HG02884 (cell line): Measurements from ENCODE around the gene CRACDL.

ENCODE experiments used
- ATAC-seq: cut with Tn5 transposase; IDR thresholded peaks from one replicate; pipeline ENCODE4 v1.9.1; 2021; ENCODE audit warnings: mild to moderate bottlenecking, moderate library complexity; ENCODE audit not compliant: unreplicated experiment

Gene CRACDL

GRCh38 chr2:98935777-98936352 lies at the start of gene CRACDL:
Gene CRACDL, minus strand, starts transcription at chr2:98936225. Its CDS starts 89,425 bp downstream, at chr2:98846800.
- no peak for ATAC-seq

- no peak for ATAC-seq
These were observed 39.6 kb upstream of the CRACDL start for GRCh38 chr2:98975611-98976010.

- no peak for ATAC-seq
These were observed 36.6 kb upstream of the CRACDL start for GRCh38 chr2:98972582-98973167.

GRCh38 chr2:98959810-98960507 lies 23.9 kb upstream of the CRACDL start:
- ATAC-seq, result no peak

GRCh38 chr2:98952966-98953365 lies 16.9 kb upstream of the CRACDL start:
- ATAC-seq, result no peak

- no peak for ATAC-seq
These were observed 13.1 kb upstream of the CRACDL start for GRCh38 chr2:98948956-98949739.

- ATAC-seq, result no peak
These were observed 11.5 kb upstream of the CRACDL start for GRCh38 chr2:98947554-98947953.

- no peak for ATAC-seq
These were observed 10.8 kb upstream of the CRACDL start for GRCh38 chr2:98946855-98947254.

GRCh38 chr2:98944775-98945174 lies 8.8 kb upstream of the CRACDL start:
- ATAC-seq, result no peak

GRCh38 chr2:98940102-98940501 lies 4.1 kb upstream of the CRACDL start:
- ATAC-seq, result no peak

- no peak for ATAC-seq
These were observed 1.9 kb upstream of the CRACDL start for GRCh38 chr2:98937906-98938305.

- no peak for ATAC-seq
These were observed 627 bp upstream of the CRACDL start for GRCh38 chr2:98936353-98937351.

- ATAC-seq, result no peak
These were observed 784 bp downstream of the CRACDL start for GRCh38 chr2:98935111-98935770.

GRCh38 chr2:98932778-98933343 lies 3.2 kb downstream of the CRACDL start:
- ATAC-seq, result no peak

GRCh38 chr2:98932164-98932563 lies 3.9 kb downstream of the CRACDL start:
- no peak for ATAC-seq

GRCh38 chr2:98931596-98931995 lies 4.4 kb downstream of the CRACDL start:
- ATAC-seq, result no peak

- no peak for ATAC-seq
These were observed 6.1 kb downstream of the CRACDL start for GRCh38 chr2:98929920-98930319.

- no peak for ATAC-seq
These were observed 7.8 kb downstream of the CRACDL start for GRCh38 chr2:98928242-98928641.

GRCh38 chr2:98927027-98927426 lies 9.0 kb downstream of the CRACDL start:
- no peak for ATAC-seq

- ATAC-seq, result no peak
These were observed 9.4 kb downstream of the CRACDL start for GRCh38 chr2:98926601-98927000.
